ENCODE results near the gene TLE6.
"Not testable (repeated sequence)": the region's sequence is repeated elsewhere in the genome, so short reads cannot be mapped to it uniquely, and the experiment has no call there.

Gene TLE6

DNA sequence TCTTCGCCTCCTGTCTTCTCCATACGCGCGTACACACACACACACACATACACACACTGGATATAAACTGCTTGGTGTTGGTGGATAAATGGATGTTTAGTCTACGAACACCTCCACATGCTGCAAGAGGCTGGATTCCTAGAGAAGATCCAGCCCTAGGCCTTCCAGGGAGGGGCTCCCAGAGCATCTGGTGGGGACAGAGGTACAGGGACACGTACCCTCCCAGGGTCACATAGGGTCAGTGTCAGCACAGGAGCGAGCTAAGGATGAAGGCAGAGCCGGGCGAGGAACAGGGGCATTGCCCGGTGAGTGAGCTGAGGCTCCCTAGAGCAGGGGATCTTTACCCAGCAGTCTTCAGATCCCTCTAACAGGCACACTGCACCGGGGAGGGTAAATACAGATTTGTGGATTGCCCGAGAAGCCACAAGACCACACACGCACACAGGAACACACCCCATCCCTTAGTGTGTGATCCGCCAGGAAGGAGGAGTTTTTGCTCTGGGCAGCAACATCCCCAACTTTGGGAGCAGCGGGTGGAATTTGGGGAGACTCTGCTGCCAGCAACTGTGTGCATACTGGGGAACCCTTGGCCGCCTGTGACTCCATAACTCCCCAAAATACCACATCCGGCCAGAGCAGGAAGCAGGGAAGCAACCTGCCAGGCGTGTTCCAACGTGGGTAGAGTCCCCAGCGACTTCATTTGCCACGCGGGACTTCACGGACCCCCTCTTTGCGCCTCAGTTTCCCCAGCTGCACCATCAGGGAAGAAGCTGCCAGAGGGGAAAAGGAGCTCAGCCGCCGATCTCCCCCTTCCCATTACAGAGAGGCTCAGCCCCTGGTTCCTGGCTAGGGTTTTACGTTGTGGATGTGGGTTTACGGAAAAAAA, 57.5 kb downstream of the TLE6 start:
- DNase-seq (ENCODE audit: low spot score) (no peak), ATAC-seq (ENCODE audit: low read depth) (0 out of 3 replicates have a peak, but pooled peaks have one; percentile 9)
- Histone ChIP-seq H3K27ac (ENCODE audit: poor library complexity, severe bottlenecking) (peak overlapping the region; percentile 70), H3K27me3 (ENCODE audit: insufficient read depth, poor library complexity, severe bottlenecking) (no peaks in the 10 kb centered on the region), H3K9me3 (ENCODE audit: severe bottlenecking) (no peaks in the 10 kb centered on the region), H3K4me3 (ENCODE audit: severe bottlenecking) (peak overlapping the region; percentile 35), H3K4me1 (ENCODE audit: insufficient read depth, poor library complexity, severe bottlenecking) (no peaks in the 10 kb centered on the region), H3K36me3 (ENCODE audit: low read depth) (no peaks in the 10 kb centered on the region)
- no peak for TF ChIP-seq CTCF (IDR thresholded peaks at IDR 0.05; ENCODE audit: poor library complexity, severe bottlenecking)

GRCh38 chr19:3035542-3036118, 58.3 kb downstream of the TLE6 start:
- Histone ChIP-seq H3K4me3 (ENCODE audit: severe bottlenecking) (peak overlapping the region; percentile 35), H3K9me3 (ENCODE audit: severe bottlenecking) (no peaks in the 10 kb centered on the region), H3K27me3 (ENCODE audit: insufficient read depth, poor library complexity, severe bottlenecking) (no peaks in the 10 kb centered on the region), H3K36me3 (ENCODE audit: low read depth) (no peaks in the 10 kb centered on the region), H3K4me1 (ENCODE audit: insufficient read depth, poor library complexity, severe bottlenecking) (no peaks in the 10 kb centered on the region), H3K27ac (ENCODE audit: poor library complexity, severe bottlenecking) (peak overlapping the region; percentile 70)
- DNase-seq (ENCODE audit: low spot score): peak; percentile 97
- no peak for TF ChIP-seq CTCF (IDR thresholded peaks at IDR 0.05; ENCODE audit: poor library complexity, severe bottlenecking)
- ATAC-seq (ENCODE audit: low read depth): peak; percentile 91

- Histone ChIP-seq H3K27ac (ENCODE audit: poor library complexity, severe bottlenecking) (peak overlapping the region; percentile 70), H3K4me1 (ENCODE audit: insufficient read depth, poor library complexity, severe bottlenecking) (no peaks in the 10 kb centered on the region), H3K9me3 (ENCODE audit: severe bottlenecking) (no peaks in the 10 kb centered on the region), H3K27me3 (ENCODE audit: insufficient read depth, poor library complexity, severe bottlenecking) (no peaks in the 10 kb centered on the region), H3K36me3 (ENCODE audit: low read depth) (no peaks in the 10 kb centered on the region), H3K4me3 (ENCODE audit: severe bottlenecking) (peak overlapping the region; percentile 35)
- DNase-seq (ENCODE audit: low spot score) (peak; percentile 88), ATAC-seq (ENCODE audit: low read depth) (peak; percentile 74)
- peak; percentile 31 for TF ChIP-seq CTCF (IDR thresholded peaks at IDR 0.05; ENCODE audit: poor library complexity, severe bottlenecking)
These were observed 59.0 kb downstream of the TLE6 start for GRCh38 chr19:3036119-3036976.

- ATAC-seq (ENCODE audit: low read depth); H3K27me3 ChIP-seq (ENCODE audit: insufficient read depth, poor library complexity, severe bottlenecking); H3K4me3 ChIP-seq (ENCODE audit: severe bottlenecking); H3K4me1 ChIP-seq (ENCODE audit: insufficient read depth, poor library complexity, severe bottlenecking); DNase-seq (ENCODE audit: low spot score); H3K9me3 ChIP-seq (ENCODE audit: severe bottlenecking); H3K36me3 ChIP-seq (ENCODE audit: low read depth): not testable (repeated sequence)
- H3K27ac ChIP-seq (ENCODE audit: poor library complexity, severe bottlenecking): peak overlapping the region; percentile 70
These were observed 59.7 kb downstream of the TLE6 start for GRCh38 chr19:3036977-3037544.

- ATAC-seq (ENCODE audit: low read depth) (no peak), DNase-seq (ENCODE audit: low spot score) (no peak)
- Histone ChIP-seq H3K4me3 (ENCODE audit: severe bottlenecking) (no peak overlapping the region), H3K36me3 (ENCODE audit: low read depth) (no peaks in the 10 kb centered on the region), H3K27ac (ENCODE audit: poor library complexity, severe bottlenecking) (no peak overlapping the region), H3K9me3 (ENCODE audit: severe bottlenecking) (no peaks in the 10 kb centered on the region), H3K27me3 (ENCODE audit: insufficient read depth, poor library complexity, severe bottlenecking) (no peaks in the 10 kb centered on the region), H3K4me1 (ENCODE audit: insufficient read depth, poor library complexity, severe bottlenecking) (no peaks in the 10 kb centered on the region)
- no peak for TF ChIP-seq CTCF (IDR thresholded peaks at IDR 0.05; ENCODE audit: poor library complexity, severe bottlenecking)
These were observed 60.9 kb downstream of the TLE6 start for GRCh38 chr19:3038214-3038613.
